HG03139 (cell line): Measurements from ENCODE around the gene UAP1.
"Not testable (repeated sequence)": the region's sequence is repeated elsewhere in the genome, so short reads cannot be mapped to it uniquely, and the experiment has no call there.

Experiments
- ATAC-seq: cut with Tn5 transposase; IDR thresholded peaks from one replicate; pipeline ENCODE4 v1.9.1; 2021; ENCODE audit not compliant: unreplicated experiment

UAP1 gene

GRCh38 chr1:162564762-162565218 lies 3.3 kb downstream of the UAP1 start:
- ATAC-seq = no peak

GRCh38 chr1:162565460-162565859 lies 3.9 kb downstream of the UAP1 start:
- no peak for ATAC-seq

- no peak for ATAC-seq
Observed at GRCh38 chr1:162566870-162567269, 5.3 kb downstream of the UAP1 start.

- ATAC-seq = no peak
Observed at GRCh38 chr1:162568802-162569201, 7.3 kb downstream of the UAP1 start.

GRCh38 chr1:162570718-162571117 lies 9.2 kb downstream of the UAP1 start:
- ATAC-seq = no peak

GRCh38 chr1:162571121-162571520 lies 9.6 kb downstream of the UAP1 start:
- not testable (repeated sequence) for ATAC-seq

GRCh38 chr1:162571696-162572095 lies 10.2 kb downstream of the UAP1 start:
- ATAC-seq = no peak

GRCh38 chr1:162573136-162573535 lies 11.6 kb downstream of the UAP1 start:
- no peak for ATAC-seq

GRCh38 chr1:162578071-162578700 lies 16.7 kb downstream of the UAP1 start:
- no peak for ATAC-seq

GRCh38 chr1:162578936-162579335 lies 17.4 kb downstream of the UAP1 start:
- no peak for ATAC-seq

- no peak for ATAC-seq
Observed at GRCh38 chr1:162580308-162580707, 18.8 kb downstream of the UAP1 start.

GRCh38 chr1:162582901-162583300 lies 21.4 kb downstream of the UAP1 start:
- ATAC-seq = not testable (repeated sequence)

GRCh38 chr1:162585101-162585500 lies 23.6 kb downstream of the UAP1 start:
- ATAC-seq = not testable (repeated sequence)

- no peak for ATAC-seq
Observed at GRCh38 chr1:162587347-162587746, 25.8 kb downstream of the UAP1 start.

- ATAC-seq = no peak
Observed at GRCh38 chr1:162587761-162588260, 26.3 kb downstream of the UAP1 start.

GRCh38 chr1:162590101-162590500 lies 28.6 kb downstream of the UAP1 start:
- no peak for ATAC-seq

GRCh38 chr1:162590686-162591085 lies 29.2 kb downstream of the UAP1 start:
- ATAC-seq = no peak

- no peak for ATAC-seq
Observed at GRCh38 chr1:162596514-162597170, 35.1 kb downstream of the UAP1 start.

GRCh38 chr1:162599451-162599850 lies 37.9 kb downstream of the UAP1 start:
- no peak for ATAC-seq

GRCh38 chr1:162603117-162603516 lies 41.6 kb downstream of the UAP1 start:
- not testable (repeated sequence) for ATAC-seq

- ATAC-seq = no peak
Observed at GRCh38 chr1:162605225-162605927, 43.9 kb downstream of the UAP1 start.

- ATAC-seq = no peak
Observed at GRCh38 chr1:162609306-162609705, 47.8 kb downstream of the UAP1 start.
